HEK293 (cell line): ENCODE data around the gene ZNF318.

Source experiments
- CTCF ChIA-PET: fragments of 350-600 bp; formaldehyde crosslinking; extraction: SDS; loops from one replicate; lab custom pipeline; 2021; ENCODE audit warnings: antibody characterized with exemption; lab: Yijun Ruan, JAX
- POLR2A ChIA-PET: fragments of 300-600 bp; formaldehyde crosslinking; extraction: SDS; loops from one replicate; lab custom pipeline; 2020; ENCODE audit warnings: antibody characterized with exemption, inconsistent platforms; lab: Yijun Ruan, JAX
- H3K27ac ChIP-seq: fragments of 200-500 bp; sonication (Bioruptor generic); 2 replicates; pipeline ENCODE4 v1.5.1; 2014; ENCODE audit warnings: low read depth, low read length, control low read depth, inconsistent platforms; ENCODE audit errors: extremely low read depth
- H3K36me3 ChIP-seq, 2 experiments: fragments of 200-500 bp in 1 of 2; sonication (Bioruptor generic) in 1 of 2; 1 replicate in 1 of 2; 2 replicates in 1 of 2; pipeline ENCODE4 v1.5.1; 2014 to 2017; ENCODE audit warnings: inconsistent platforms in 2 of 2, low read length in 2 of 2; ENCODE audit not compliant: control insufficient read depth in 2 of 2, insufficient read depth in 1 of 2
- H3K4me1 ChIP-seq: fragments of 200-500 bp; sonication (Bioruptor generic); 2 replicates; pipeline ENCODE4 v1.5.1; 2014; ENCODE audit warnings: mild to moderate bottlenecking, low read length, inconsistent platforms; ENCODE audit not compliant: control insufficient read depth, insufficient read depth
- H3K4me3 ChIP-seq: 2 replicates; pipeline ENCODE4 v1.5.1; 2011; ENCODE audit warnings: low read depth, mild to moderate bottlenecking, control low read depth, low read length, moderate library complexity
- H3K9me3 ChIP-seq: fragments of 200-500 bp; sonication (Bioruptor generic); 2 replicates; pipeline ENCODE4 v1.5.1; 2014; ENCODE audit warnings: low read depth, low read length, inconsistent platforms; ENCODE audit not compliant: control insufficient read depth, insufficient read depth
- GFI1B ChIP-seq: fragments of 450-650 bp; formaldehyde crosslinking; IDR thresholded peaks from 2 replicates; pipeline ENCODE4 v1.5.1; 2016; ENCODE audit warnings: missing biosample characterization, missing genetic modification characterization
- HOXD13 ChIP-seq: sonication (generic); formaldehyde crosslinking; IDR thresholded peaks from 2 replicates; pipeline ENCODE4 v1.8.0; 2022; ENCODE audit warnings: missing genetic modification reagents, borderline replicate concordance
- KLF1 ChIP-seq: fragments of 450-650 bp; formaldehyde crosslinking; IDR thresholded peaks from 2 replicates; pipeline ENCODE4 v1.5.1; 2016; ENCODE audit warnings: missing biosample characterization, missing genetic modification characterization
- OVOL3 ChIP-seq: fragments of 450-650 bp; formaldehyde crosslinking; IDR thresholded peaks from 2 replicates; pipeline ENCODE4 v1.5.1; 2016; ENCODE audit warnings: missing biosample characterization, missing genetic modification characterization
- ZBTB21 ChIP-seq: fragments of 450-650 bp; formaldehyde crosslinking; IDR thresholded peaks from 2 replicates; pipeline ENCODE4 v1.5.1; 2017; ENCODE audit warnings: missing biosample characterization, missing genetic modification characterization
- ZBTB48 ChIP-seq: fragments of 450-650 bp; formaldehyde crosslinking; IDR thresholded peaks from 2 replicates; pipeline ENCODE4 v1.5.1; 2016; ENCODE audit warnings: missing biosample characterization, missing genetic modification characterization
- ZNF132 ChIP-seq: fragments of 450-650 bp; formaldehyde crosslinking; IDR thresholded peaks from 2 replicates; pipeline ENCODE4 v1.5.1; 2017; ENCODE audit warnings: missing biosample characterization, missing genetic modification characterization, borderline replicate concordance
- ZNF174 ChIP-seq: fragments of 450-650 bp; formaldehyde crosslinking; IDR thresholded peaks from 2 replicates; pipeline ENCODE4 v1.5.0; 2017; ENCODE audit warnings: missing biosample characterization, mild to moderate bottlenecking, missing genetic modification characterization
- ZNF239 ChIP-seq: fragments of 450-650 bp; formaldehyde crosslinking; IDR thresholded peaks from 2 replicates; pipeline ENCODE4 v1.5.1; 2016; ENCODE audit warnings: missing biosample characterization, missing genetic modification characterization
- ZNF274 ChIP-seq, 2 experiments: fragments of 200-500 bp in 1 of 2; fragments of 450-650 bp in 1 of 2; sonication (Bioruptor generic) in 1 of 2; formaldehyde crosslinking in 1 of 2; IDR thresholded peaks; 2 replicates each; pipeline versions ENCODE4 v1.5.1 to v1.6.1; 2014 to 2016; ENCODE audit warnings: borderline replicate concordance in 1 of 2, inconsistent platforms in 1 of 2, low read length in 1 of 2, missing biosample characterization in 1 of 2, missing genetic modification characterization in 1 of 2
- ZNF311 ChIP-seq: fragments of 450-650 bp; formaldehyde crosslinking; IDR thresholded peaks from 2 replicates; pipeline ENCODE4 v1.5.1; 2017; ENCODE audit warnings: missing biosample characterization, missing genetic modification characterization, borderline replicate concordance
- ZNF335 ChIP-seq: fragments of 450-650 bp; formaldehyde crosslinking; conservative IDR thresholded peaks from 2 replicates; pipeline ENCODE4 v1.5.1; 2016; ENCODE audit warnings: missing biosample characterization, missing genetic modification characterization
- ZNF350 ChIP-seq: fragments of 450-650 bp; formaldehyde crosslinking; IDR thresholded peaks from 2 replicates; pipeline ENCODE4 v1.5.0; 2017; ENCODE audit warnings: missing biosample characterization, mild to moderate bottlenecking, missing genetic modification characterization
- ZNF416 ChIP-seq: fragments of 450-650 bp; formaldehyde crosslinking; IDR thresholded peaks from 2 replicates; pipeline ENCODE4 v1.5.1; 2016; ENCODE audit warnings: missing biosample characterization, missing genetic modification characterization
- ZNF510 ChIP-seq: fragments of 450-650 bp; formaldehyde crosslinking; IDR thresholded peaks from 2 replicates; pipeline ENCODE4 v1.5.1; 2018; ENCODE audit warnings: mild to moderate bottlenecking, missing genetic modification characterization, missing biosample characterization; ENCODE audit not compliant: insufficient replicate concordance
- ZNF549 ChIP-seq: fragments of 450-650 bp; IDR thresholded peaks from 2 replicates; pipeline ENCODE4 v1.5.1; 2018; ENCODE audit warnings: missing biosample characterization, missing genetic modification characterization, mild to moderate bottlenecking, inconsistent platforms, moderate library complexity
- ZNF560 ChIP-seq: fragments of 450-650 bp; formaldehyde crosslinking; IDR thresholded peaks from 2 replicates; pipeline ENCODE4 v1.5.1; 2017; ENCODE audit warnings: missing biosample characterization, missing genetic modification characterization, borderline replicate concordance
- ZNF571 ChIP-seq: fragments of 450-650 bp; formaldehyde crosslinking; IDR thresholded peaks from 2 replicates; pipeline ENCODE4 v1.5.0; 2017; ENCODE audit warnings: missing biosample characterization, missing genetic modification characterization
- ZNF621 ChIP-seq: fragments of 450-650 bp; formaldehyde crosslinking; IDR thresholded peaks from 2 replicates; pipeline ENCODE4 v1.5.1; 2017; ENCODE audit warnings: missing biosample characterization, missing genetic modification characterization
- ZNF785 ChIP-seq: fragments of 450-650 bp; formaldehyde crosslinking; IDR thresholded peaks from 2 replicates; pipeline ENCODE4 v1.5.1; 2016; ENCODE audit warnings: missing biosample characterization, missing genetic modification characterization
- TF ChIP-seq, protein P1 (sequence below): fragments of 450-650 bp; formaldehyde crosslinking; IDR thresholded peaks from 2 replicates; pipeline ENCODE4 v1.5.1; 2016; ENCODE audit warnings: missing biosample characterization, missing genetic modification characterization, low read depth
- TF ChIP-seq, protein P2 (sequence below): fragments of 450-650 bp; formaldehyde crosslinking; IDR thresholded peaks from 2 replicates; pipeline ENCODE4 v1.5.1; 2016; ENCODE audit warnings: missing biosample characterization, missing genetic modification characterization
- TF ChIP-seq, protein P3 (sequence below): fragments of 450-650 bp; formaldehyde crosslinking; IDR thresholded peaks from 2 replicates; pipeline ENCODE4 v1.5.1; 2017; ENCODE audit warnings: missing biosample characterization, missing genetic modification characterization
- TF ChIP-seq, protein P4 (sequence below): fragments of 450-650 bp; formaldehyde crosslinking; IDR thresholded peaks from 2 replicates; pipeline ENCODE4 v1.5.1; 2016; ENCODE audit warnings: missing biosample characterization, missing genetic modification characterization

The ZNF318 gene

DNA sequence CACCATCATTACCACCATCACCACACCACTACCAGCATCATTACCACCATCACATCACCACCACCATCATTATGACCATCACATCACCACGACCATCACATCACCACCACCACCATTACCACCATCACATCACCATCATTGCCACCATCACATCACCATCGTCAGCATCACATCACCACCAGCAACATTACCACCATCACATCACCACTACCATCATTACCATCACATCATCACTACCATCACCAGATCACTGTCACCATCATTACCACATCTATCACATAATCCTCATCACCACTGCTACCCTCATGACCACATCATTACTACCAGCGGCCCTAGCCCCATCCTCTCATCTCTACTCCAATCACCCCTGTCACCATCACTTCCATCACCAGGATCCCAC, 74.9 kb downstream of the ZNF318 start:
- H3K9me3 ChIP-seq, result no peaks in the 10 kb centered on the region
- CTCF ChIA-PET, result no interaction called here
- POLR2A ChIA-PET, result no interaction called here
- TF ChIP-seq ZNF174 (tag by site-specific recombination) (no peak), ZNF335 (no peak), ZNF239 (0 out of 2 replicates have a peak, but pooled peaks have one; percentile 25), ZNF571 (tag by site-specific recombination) (peak; percentile 52; the same call in 1 of the 2 replicates), ZNF416 (tag by site-specific recombination) (peak; percentile 28; the same call in 1 of the 2 replicates)
- TF ChIP-seq, protein P1, sequence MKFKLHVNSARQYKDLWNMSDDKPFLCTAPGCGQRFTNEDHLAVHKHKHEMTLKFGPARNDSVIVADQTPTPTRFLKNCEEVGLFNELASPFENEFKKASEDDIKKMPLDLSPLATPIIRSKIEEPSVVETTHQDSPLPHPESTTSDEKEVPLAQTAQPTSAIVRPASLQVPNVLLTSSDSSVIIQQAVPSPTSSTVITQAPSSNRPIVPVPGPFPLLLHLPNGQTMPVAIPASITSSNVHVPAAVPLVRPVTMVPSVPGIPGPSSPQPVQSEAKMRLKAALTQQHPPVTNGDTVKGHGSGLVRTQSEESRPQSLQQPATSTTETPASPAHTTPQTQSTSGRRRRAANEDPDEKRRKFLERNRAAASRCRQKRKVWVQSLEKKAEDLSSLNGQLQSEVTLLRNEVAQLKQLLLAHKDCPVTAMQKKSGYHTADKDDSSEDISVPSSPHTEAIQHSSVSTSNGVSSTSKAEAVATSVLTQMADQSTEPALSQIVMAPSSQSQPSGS (tag by site-specific recombination), result peak; percentile 80
- TF ChIP-seq, protein P2, sequence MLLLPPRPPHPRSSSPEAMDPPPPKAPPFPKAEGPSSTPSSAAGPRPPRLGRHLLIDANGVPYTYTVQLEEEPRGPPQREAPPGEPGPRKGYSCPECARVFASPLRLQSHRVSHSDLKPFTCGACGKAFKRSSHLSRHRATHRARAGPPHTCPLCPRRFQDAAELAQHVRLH (tag by site-specific recombination), result peak; percentile 63; the same call in 1 of the 2 replicates
- no peak overlapping the region for H3K4me3 ChIP-seq
- no peak overlapping the region for H3K27ac ChIP-seq
- H3K4me1 ChIP-seq, result no peaks in the 10 kb centered on the region
- no peaks in the 10 kb centered on the region for H3K36me3 ChIP-seq

DNA sequence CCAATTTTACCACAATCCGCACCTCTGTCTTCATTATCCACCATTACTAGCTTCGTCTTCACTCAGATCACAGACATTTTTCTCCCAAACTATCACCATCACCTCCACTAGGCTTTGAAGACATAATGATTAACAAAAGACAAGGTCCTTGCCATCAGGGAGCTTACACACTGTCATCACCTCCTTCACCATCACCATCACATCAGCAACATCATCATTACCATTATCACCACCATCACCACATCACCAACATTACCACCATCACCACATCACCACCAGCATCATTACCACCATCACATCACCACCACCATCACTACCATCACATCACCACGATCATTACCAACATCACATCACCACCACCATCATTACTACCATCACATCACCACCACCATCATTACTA, 75.7 kb downstream of the ZNF318 start:
- no peak overlapping the region for H3K27ac ChIP-seq
- H3K36me3 ChIP-seq, result no peaks in the 10 kb centered on the region
- ChIA-PET CTCF (no interaction called here), POLR2A (no interaction called here)
- H3K9me3 ChIP-seq, result no peaks in the 10 kb centered on the region
- no peaks in the 10 kb centered on the region for H3K4me1 ChIP-seq
- H3K4me3 ChIP-seq, result no peak overlapping the region
- TF ChIP-seq, protein P1 (tag by site-specific recombination), result peak; percentile 43; the same call in 1 of the 2 replicates
- TF ChIP-seq ZNF785 (tag by site-specific recombination) (0 out of 2 replicates have a peak, but pooled peaks have one; percentile 20), ZNF311 (peak; percentile 83; the same call in 1 of the 2 replicates), ZNF510 (tag by site-specific recombination) (no peak)

DNA sequence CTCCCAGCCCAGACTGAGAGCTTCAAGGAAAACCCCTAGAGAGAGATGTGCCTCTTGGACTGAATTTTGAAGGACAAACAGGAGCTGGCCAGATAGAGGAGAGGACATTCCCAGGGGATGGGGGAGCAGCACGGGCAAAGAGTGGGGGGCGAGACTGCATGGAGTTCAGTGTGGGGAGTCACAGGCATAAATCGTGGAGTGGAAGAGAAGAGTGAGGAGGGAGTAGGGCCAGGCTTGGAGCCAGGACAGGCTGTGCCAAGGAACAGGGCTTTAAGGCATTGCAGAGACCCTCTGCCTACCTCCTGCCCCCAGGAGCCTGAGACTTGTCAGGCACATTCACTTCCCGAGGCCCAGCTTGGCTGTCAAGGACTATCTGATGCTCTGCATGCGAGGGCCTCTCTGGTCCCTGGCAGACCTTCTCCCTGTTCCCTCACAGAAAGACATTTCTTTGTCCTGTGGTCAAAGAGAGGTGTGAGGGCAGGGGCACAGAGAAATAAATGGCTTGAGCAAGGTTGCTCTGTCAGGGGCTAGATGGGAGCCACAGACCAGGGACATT, 76.6 kb downstream of the ZNF318 start:
- no peak overlapping the region for H3K4me3 ChIP-seq
- CTCF ChIA-PET, result interaction anchor here (0.8 to 0.9 kb wide), 2 partner anchors 29 to 145 kb away, joined by 3 to 4 read pairs; no protein-coding TSS in a partner anchor
- POLR2A ChIA-PET, result no interaction called here
- H3K27ac ChIP-seq, result no peak overlapping the region
- H3K36me3 ChIP-seq, result no peaks in the 10 kb centered on the region
- H3K9me3 ChIP-seq, result no peaks in the 10 kb centered on the region
- H3K4me1 ChIP-seq, result no peaks in the 10 kb centered on the region
- TF ChIP-seq HOXD13 (CRISPR knock-in tag) (no peak), ZNF274 (IDR thresholded peaks at IDR 0.05; ENCODE audit: low read length) (no peak), ZNF274 (tag by site-specific recombination; IDR thresholded peaks at IDR 0.05; ENCODE audit: borderline replicate concordance) (no peak), ZNF350 (tag by site-specific recombination) (no peak), ZNF621 (tag by site-specific recombination) (no peak), OVOL3 (no peak), GFI1B (tag by site-specific recombination) (no peak), ZBTB21 (no peak), ZNF549 (tag by site-specific recombination) (no peak), ZNF132 (tag by site-specific recombination) (no peak), ZNF560 (no peak), KLF1 (no peak), ZNF174 (tag by site-specific recombination) (no peak), ZBTB48 (tag by site-specific recombination) (no peak)
- TF ChIP-seq, protein P3, sequence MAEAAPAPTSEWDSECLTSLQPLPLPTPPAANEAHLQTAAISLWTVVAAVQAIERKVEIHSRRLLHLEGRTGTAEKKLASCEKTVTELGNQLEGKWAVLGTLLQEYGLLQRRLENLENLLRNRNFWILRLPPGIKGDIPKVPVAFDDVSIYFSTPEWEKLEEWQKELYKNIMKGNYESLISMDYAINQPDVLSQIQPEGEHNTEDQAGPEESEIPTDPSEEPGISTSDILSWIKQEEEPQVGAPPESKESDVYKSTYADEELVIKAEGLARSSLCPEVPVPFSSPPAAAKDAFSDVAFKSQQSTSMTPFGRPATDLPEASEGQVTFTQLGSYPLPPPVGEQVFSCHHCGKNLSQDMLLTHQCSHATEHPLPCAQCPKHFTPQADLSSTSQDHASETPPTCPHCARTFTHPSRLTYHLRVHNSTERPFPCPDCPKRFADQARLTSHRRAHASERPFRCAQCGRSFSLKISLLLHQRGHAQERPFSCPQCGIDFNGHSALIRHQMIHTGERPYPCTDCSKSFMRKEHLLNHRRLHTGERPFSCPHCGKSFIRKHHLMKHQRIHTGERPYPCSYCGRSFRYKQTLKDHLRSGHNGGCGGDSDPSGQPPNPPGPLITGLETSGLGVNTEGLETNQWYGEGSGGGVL (tag by site-specific recombination), result no peak
- TF ChIP-seq, protein P4, sequence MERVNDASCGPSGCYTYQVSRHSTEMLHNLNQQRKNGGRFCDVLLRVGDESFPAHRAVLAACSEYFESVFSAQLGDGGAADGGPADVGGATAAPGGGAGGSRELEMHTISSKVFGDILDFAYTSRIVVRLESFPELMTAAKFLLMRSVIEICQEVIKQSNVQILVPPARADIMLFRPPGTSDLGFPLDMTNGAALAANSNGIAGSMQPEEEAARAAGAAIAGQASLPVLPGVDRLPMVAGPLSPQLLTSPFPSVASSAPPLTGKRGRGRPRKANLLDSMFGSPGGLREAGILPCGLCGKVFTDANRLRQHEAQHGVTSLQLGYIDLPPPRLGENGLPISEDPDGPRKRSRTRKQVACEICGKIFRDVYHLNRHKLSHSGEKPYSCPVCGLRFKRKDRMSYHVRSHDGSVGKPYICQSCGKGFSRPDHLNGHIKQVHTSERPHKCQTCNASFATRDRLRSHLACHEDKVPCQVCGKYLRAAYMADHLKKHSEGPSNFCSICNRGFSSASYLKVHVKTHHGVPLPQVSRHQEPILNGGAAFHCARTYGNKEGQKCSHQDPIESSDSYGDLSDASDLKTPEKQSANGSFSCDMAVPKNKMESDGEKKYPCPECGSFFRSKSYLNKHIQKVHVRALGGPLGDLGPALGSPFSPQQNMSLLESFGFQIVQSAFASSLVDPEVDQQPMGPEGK (tag by site-specific recombination), result no peak
